Lung (tissue), 12 donors: ENCODE measurements around the gene BAHD1. TPM values are rescaled to one million over a fixed set of nuclear protein-coding genes. Genes with fewer than 3 reads are reported as not detected.

Experiments
- ATAC-seq: fragments of 200-7000 bp; cut with Tn5 transposase; one replicate; pipeline ENCODE4 v1.9.1; 2020; ENCODE audit warnings: moderate number of reproducible peaks; ENCODE audit not compliant: insufficient read depth, low FRiP score
- DNase-seq, 3 donors: peaks; one replicate each; pipeline ENCODE4 v3.0.0-alpha.2; 2013 to 2017
- H3K27ac ChIP-seq, 2 donors: one replicate each; pipeline ENCODE4 v1.5.1; 2013; ENCODE audit warnings: mild to moderate bottlenecking in 2 of 2, moderate library complexity in 2 of 2, control low read depth in 1 of 2, inconsistent platforms in 1 of 2, low read depth in 1 of 2, low read length in 1 of 2
- H3K27me3 ChIP-seq, 3 donors: one replicate each; pipeline ENCODE4 v1.5.1; 2013; ENCODE audit warnings: low read length in 2 of 3; ENCODE audit not compliant: control insufficient read depth in 3 of 3, insufficient read depth in 3 of 3
- H3K36me3 ChIP-seq, 4 donors: one replicate each; pipeline ENCODE4 v1.5.1; 2013; ENCODE audit warnings: low read length in 4 of 4, mild to moderate bottlenecking in 1 of 4, moderate library complexity in 1 of 4; ENCODE audit not compliant: control insufficient read depth in 4 of 4, insufficient read depth in 4 of 4
- H3K4me1 ChIP-seq, 5 donors: one replicate each; pipeline ENCODE4 v1.5.1; 2013; ENCODE audit warnings: low read length in 5 of 5, mild to moderate bottlenecking in 2 of 5, moderate library complexity in 1 of 5; ENCODE audit not compliant: control insufficient read depth in 5 of 5, insufficient read depth in 5 of 5
- H3K4me3 ChIP-seq: one replicate; pipeline ENCODE4 v1.5.1; 2013; ENCODE audit warnings: mild to moderate bottlenecking, control low read depth, moderate library complexity
- H3K9ac ChIP-seq, 2 donors: one replicate each; pipeline ENCODE4 v1.5.1; 2013; ENCODE audit warnings: low read length in 2 of 2, control low read depth in 1 of 2; ENCODE audit not compliant: insufficient read depth in 1 of 2
- H3K9me3 ChIP-seq, 4 donors: one replicate each; pipeline ENCODE4 v1.5.1; 2013; ENCODE audit warnings: low read length in 3 of 4, mild to moderate bottlenecking in 1 of 4, moderate library complexity in 1 of 4; ENCODE audit not compliant: control insufficient read depth in 4 of 4, insufficient read depth in 3 of 4
- WGBS, 2 donors: extraction: QIAGEN DNeasy Blood & Tissue Kit; methylation state at CpG; one replicate each; pipeline ENCODE4 v1.1.7; 2013; 5-methylcytosine and 5-hydroxymethylcytosine counted together
- polyA plus RNA-seq, 2 donors: library from polyadenylated mRNA; stranded (reverse); fragments of 200-250 nt; gene quantifications; one replicate each; pipeline ENCODE4 v1.2.1, GENCODE V29; 2013
- total RNA-seq, 2 donors: library from RNA; depleted of rRNA in 1 of 2; stranded (reverse); fragments of >200 nt in 1 of 2; gene quantifications; one replicate each; pipeline ENCODE4 v1.2.1, GENCODE V29; 2014 to 2021
- TF ChIP-seq, protein P1 (sequence below): IDR thresholded peaks from 2 replicates; pipeline ENCODE4 v1.5.1; 2012; ENCODE audit warnings: mild to moderate bottlenecking; ENCODE audit errors: control extremely low read depth, extremely low read depth
- donor health status: control.
- donor health status: control.
- donor health status: Bipolar disorder and iron deficiency.
- donor health status: healthy.
- donor health status: DM: yes; HTN: yes; CAD: no.

The BAHD1 gene
- total and polyA plus RNA-seq, 4 donors = 11.3 to 28.1 (median 13.7) TPM

- 81 to 87% methylated on average over 7 of the region's 7 CpGs for WGBS, 2 donors
These were observed 28.5 kb upstream of the BAHD1 start for GRCh38 chr15:40412095-40412759.

GRCh38 chr15:40413036-40413435 is 27.7 kb upstream of the BAHD1 start:
- no peak overlapping the region for H3K27ac ChIP-seq
- ATAC-seq (no peak), DNase-seq (no peak)
- H3K36me3 ChIP-seq = peaks cover 15 to 55% (median 35%) of the 10 kb centered on the region in 4 donors
- H3K9ac ChIP-seq = no peak overlapping the region
- TF ChIP-seq, protein P1, sequence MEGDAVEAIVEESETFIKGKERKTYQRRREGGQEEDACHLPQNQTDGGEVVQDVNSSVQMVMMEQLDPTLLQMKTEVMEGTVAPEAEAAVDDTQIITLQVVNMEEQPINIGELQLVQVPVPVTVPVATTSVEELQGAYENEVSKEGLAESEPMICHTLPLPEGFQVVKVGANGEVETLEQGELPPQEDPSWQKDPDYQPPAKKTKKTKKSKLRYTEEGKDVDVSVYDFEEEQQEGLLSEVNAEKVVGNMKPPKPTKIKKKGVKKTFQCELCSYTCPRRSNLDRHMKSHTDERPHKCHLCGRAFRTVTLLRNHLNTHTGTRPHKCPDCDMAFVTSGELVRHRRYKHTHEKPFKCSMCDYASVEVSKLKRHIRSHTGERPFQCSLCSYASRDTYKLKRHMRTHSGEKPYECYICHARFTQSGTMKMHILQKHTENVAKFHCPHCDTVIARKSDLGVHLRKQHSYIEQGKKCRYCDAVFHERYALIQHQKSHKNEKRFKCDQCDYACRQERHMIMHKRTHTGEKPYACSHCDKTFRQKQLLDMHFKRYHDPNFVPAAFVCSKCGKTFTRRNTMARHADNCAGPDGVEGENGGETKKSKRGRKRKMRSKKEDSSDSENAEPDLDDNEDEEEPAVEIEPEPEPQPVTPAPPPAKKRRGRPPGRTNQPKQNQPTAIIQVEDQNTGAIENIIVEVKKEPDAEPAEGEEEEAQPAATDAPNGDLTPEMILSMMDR = no peak
- WGBS, 2 donors = 96 to 97% methylated on average over 9 of the region's 9 CpGs
- no peaks in the 10 kb centered on the region for H3K27me3 ChIP-seq
- H3K4me3 ChIP-seq = no peak overlapping the region
- no peaks in the 10 kb centered on the region for H3K9me3 ChIP-seq
- no peaks in the 10 kb centered on the region for H3K4me1 ChIP-seq

More at GRCh38 chr15:40412095-40412759, 28.5 kb upstream of the BAHD1 start:
- Histone ChIP-seq H3K9me3 (no peaks in the 10 kb centered on the region), H3K4me3 (no peak overlapping the region), H3K27ac (no peak overlapping the region), H3K4me1 (peaks cover 0 to under 1% (median 0%) of the 10 kb centered on the region in 5 donors), H3K36me3 (peaks cover 15 to 55% (median 38%) of the 10 kb centered on the region in 4 donors), H3K27me3 (no peaks in the 10 kb centered on the region), H3K9ac (no peak overlapping the region)
- ATAC-seq = no peak
- TF ChIP-seq, protein P1 = no peak
- no peak for DNase-seq

DNA sequence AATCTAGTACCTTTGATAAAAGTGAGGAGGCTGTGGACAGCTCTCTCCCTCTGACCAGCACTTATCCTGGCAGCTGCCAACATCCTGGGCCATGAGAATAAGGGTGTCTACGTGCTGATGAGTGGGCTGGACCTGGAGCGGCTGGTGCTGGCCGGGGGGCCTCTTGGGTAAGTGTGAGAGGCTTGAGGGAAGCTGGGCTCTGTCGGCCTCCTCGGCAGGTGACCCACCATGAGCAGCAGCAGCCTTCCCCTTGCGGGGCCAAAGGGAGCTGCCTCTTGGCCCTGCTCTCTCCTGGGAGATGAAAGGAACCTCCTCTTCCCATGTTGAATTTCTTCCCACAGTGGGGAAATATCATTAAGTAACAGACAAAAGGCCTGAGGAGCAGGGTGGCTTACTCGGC is 25.9 kb upstream of the BAHD1 start:
- H3K36me3 ChIP-seq = peaks cover 15 to 57% (median 34%) of the 10 kb centered on the region in 4 donors
- 89 to 91% methylated on average over 7 of the region's 7 CpGs for WGBS, 2 donors
- DNase-seq (no peak), ATAC-seq (no peak)
- no peak overlapping the region for H3K4me3 ChIP-seq
- TF ChIP-seq, protein P1 = no peak
- H3K27me3 ChIP-seq = no peaks in the 10 kb centered on the region
- H3K27ac ChIP-seq = no peak overlapping the region
- H3K9ac ChIP-seq = no peak overlapping the region
- H3K4me1 ChIP-seq = no peaks in the 10 kb centered on the region
- H3K9me3 ChIP-seq = no peaks in the 10 kb centered on the region
